SK-MEL-5 (cell line): ENCODE results near the gene SEMA5A. TPM values are rescaled to one million over a fixed set of nuclear protein-coding genes. Genes with fewer than 3 reads are reported as not detected.

Source experiments
- DNase-seq: peaks from one replicate; pipeline ENCODE4 v3.0.0-alpha.2; 2016; ENCODE audit warnings: low read depth, low spot score
- in situ Hi-C: cut with HindIII; loops from 2 replicates; pipeline ENCODE4 v1.10.0; 2016; ENCODE audit warnings: low sequenced_read_pairs, high pct_unique_total_duplicates, low pct_unique_long_range_greater_than_20kb
- total RNA-seq: library from RNA; depleted of rRNA; stranded (reverse); fragments of >200 nt; shearing (Covaris generic); gene quantifications from 2 replicates; pipeline ENCODE4 v1.2.3, GENCODE V29; 2014

The SEMA5A gene
- total RNA-seq, 1 experiment from 2014 or later = 38.1 TPM

DNA sequence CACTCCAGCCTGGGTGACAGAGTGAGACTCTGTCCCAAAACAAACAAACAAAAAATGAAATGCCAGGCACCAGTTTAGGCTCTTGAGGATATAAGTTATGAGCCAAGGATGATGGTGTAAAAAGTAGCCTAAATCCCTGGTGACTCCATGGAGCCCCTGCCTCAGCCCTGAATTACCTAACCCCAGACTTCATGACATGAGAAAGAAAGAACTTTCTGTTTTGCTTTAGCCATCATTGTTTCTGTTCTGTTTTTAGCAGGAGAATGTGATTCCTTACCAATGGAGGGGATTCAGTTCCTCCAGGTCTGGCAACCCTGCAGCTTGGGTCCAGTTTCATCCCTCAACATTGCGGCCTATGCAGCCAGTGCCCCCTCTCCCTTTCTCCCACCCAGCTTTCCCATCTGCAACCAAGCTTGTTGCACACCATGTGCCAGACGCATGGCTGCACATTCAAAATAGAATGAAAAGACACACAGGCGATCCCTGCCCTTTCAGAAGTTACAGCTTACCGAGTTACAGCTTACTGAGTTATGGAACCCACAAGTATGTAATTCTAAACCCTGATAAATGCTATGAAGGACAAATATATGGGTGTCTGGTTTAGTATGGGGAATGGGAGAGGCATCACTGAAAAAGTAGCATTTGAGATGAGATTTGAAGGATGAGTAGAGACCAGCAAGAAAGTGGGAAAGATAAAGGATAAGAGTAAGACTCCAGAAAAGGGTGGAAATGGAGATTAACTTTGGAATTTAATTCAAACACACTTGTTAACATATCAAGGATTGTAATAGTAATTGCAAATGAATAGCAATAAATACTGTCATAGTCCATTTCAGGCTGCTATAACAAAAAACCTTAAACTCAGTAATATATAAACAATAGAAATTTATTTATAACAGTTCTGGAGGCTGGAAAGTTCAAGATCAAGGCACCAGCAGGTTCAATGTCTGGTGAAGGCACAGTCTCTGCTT, 6.0 kb upstream of the SEMA5A start:
- in situ Hi-C loops = no loop called here

DNA sequence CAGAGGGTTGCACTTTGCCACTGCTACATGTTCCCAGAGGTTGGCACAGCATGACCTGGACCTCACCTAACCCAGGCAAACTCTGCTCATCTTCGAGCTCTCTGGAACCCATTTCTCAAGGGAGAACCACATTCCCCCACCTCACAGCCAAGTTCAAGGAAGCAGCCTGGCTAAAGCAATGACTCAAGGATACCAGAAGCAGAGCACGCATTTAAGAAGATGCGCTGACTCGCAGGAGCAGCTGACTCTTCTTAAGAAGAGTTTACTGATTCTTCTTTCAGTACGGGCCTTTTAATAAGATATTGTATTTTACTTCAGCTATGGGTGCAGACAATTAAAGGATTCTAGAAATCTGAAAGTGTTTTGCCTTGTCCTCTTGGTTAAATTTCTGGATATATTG, 4.1 kb upstream of the SEMA5A start:
- no peak for DNase-seq
- in situ Hi-C loops = no loop called here

More for the DNA sequence above, 6.0 kb upstream of the SEMA5A start:
- DNase-seq = no peak

DNA sequence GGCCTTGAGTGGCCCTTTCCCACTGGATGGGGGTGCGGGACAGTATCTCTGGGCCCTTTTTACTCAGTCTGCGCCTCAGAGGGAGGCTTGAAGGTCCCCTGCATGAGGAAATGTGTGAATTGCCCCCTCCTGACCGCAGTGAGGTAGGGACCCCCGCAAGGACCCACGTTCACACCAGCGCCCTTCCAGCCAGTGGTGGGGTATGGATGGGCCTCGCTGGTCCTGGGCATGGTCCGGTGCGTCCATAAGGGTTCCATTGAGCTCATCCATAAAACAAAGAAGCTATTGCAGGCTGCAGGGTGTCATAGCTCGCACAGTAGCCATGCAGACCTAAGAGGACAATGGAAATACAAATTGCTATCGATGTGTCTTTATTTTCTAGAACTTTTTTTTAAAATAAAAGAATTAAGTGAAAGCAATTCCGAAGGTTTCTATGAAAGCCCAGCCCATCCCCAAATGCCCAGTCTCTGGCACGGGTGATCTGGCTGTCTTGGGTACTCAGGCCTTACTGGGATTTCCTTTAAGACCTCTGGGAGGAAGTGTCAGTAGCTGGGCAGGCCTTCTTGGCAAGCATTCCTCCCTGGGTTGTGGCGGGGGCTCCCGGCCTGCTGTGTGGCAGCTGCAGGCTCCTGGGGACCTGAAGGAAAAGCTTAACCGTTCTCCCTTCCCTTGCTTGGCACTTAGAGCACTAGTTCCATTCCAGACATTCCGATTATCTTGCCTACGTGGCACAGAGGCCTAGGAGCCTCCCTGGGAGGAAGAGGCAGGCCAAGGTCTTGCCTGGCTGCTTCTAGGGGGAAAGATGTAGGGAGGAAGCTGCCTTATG, 1.5 kb upstream of the SEMA5A start:
- peak; percentile 54 for DNase-seq
- in situ Hi-C loops = no loop called here

DNA sequence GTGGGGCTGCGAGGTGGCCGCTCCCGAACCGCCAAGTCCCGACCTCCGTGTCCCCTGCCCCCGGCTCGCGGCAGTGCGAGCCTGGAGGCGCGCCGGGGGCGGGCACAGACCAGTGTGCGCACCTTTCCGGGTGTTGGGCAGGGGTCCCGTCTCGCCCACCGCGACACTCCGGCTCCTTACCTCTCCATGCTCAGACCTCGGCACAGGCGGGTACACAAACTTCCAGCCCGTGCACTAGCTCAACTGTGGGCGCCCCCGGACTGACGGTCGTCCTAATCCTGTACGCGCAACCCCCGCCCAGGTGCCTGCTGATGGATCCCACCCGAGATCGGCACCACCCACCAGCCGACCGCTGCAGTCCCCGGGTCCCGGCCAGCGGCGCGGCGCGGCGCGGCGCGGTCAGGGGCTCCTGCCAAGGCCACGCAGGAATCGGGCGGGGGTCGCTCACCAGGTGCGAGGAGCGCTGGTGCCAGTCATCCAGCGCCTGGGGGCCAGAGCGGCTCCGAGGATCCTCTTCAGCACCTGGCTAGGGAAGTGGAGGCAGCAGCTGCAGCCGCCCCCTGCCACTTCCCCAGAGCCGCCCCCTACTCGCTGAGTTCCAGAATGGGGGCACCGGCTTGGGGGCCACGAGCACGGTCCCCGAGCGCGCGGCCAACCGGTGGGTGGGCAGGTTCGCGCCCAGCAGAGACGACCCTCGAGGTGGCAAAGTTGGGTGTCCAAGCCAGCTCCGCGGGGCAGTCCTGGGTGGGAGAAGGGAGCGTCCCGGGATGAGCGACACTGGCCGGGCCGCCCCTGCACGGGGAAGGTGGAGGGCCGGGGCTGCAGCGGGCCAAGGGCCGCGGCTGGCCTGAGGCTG, 511 bp downstream of the SEMA5A start:
- in situ Hi-C loops = no loop called here
- DNase-seq = no peak

DNA sequence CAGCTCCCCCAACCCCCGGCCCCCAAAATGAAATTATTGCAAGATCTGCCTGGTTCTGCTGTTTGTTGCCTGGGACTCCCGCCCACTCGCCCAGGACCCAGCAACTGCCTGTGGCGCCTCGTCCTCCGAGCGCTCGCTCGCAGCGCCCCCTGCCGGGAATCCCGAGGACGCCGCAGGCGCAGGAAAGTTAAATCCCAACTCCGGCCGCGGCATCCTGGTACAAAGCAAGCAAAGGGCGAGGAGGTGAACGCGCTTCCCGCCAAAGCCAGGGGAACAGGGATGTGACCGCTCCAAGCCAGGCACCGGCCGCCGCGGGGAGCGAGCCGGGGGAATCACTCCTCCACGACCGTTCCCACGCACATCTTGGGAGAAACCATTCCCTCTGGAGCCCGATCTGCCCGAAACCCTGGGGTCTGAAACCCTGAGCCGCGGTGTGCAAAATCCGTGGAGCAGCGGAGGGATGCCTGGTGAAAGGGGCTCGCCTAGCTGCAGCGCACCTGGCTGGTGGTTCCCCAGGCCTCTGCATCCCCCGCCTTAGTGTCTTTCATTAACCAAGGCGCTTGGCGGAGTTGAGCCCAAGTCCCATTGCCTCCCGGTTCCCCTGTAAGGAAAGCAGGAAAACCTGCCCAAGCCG, 1.3 kb downstream of the SEMA5A start:
- in situ Hi-C loops = no loop called here
- peak; percentile 87 for DNase-seq

DNA sequence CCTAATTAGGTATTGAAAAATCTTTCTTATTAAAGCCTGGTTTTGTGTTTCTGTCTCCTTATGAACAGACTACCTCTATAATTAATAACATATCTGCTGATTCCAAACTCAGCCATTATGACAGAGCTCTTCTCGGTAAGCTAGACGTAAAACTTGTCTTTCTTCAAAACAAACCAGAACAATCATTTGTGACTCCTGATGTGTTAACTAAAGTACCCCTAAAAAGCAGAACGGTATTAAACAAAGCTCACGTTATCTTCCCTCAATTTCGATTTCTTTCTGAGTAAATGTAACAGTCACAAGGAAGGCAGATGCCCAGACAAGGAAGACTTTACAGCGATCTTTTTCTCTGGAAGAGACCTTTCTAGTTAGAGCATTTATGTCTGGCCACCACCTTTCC, 1.8 kb downstream of the SEMA5A start:
- in situ Hi-C loops = no loop called here

DNA sequence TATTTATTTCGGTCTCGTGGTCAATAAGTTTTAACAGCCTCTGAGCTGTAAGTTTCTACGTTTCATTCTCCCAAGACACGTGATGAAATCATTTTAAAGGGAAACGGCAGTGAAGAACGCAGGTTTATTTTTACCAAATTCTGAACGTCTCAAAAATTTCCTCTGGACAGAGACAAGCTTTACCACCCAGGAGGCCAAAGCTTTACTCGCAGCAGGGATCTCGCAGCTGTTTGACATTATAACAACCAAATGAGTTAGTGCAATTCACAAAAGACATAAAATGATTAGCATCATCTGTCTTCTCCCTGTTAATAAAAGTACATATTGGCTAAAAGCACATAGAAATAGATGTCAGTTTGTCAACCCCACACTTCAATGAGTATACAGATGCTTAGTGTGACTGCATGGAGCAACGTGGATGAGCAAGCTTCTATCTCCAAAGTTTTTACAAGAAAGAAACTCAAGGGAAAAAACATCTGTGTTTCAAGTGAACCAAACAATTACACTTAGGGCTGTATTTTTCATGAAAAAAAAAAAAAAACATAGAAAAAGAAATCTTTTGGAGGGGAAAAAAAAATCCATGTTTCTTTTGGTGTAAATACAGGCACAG, 2.5 kb downstream of the SEMA5A start:
- DNase-seq = no peak
- in situ Hi-C loops = no loop called here

More for the DNA sequence above, 1.8 kb downstream of the SEMA5A start:
- DNase-seq = peak; percentile 62

DNA sequence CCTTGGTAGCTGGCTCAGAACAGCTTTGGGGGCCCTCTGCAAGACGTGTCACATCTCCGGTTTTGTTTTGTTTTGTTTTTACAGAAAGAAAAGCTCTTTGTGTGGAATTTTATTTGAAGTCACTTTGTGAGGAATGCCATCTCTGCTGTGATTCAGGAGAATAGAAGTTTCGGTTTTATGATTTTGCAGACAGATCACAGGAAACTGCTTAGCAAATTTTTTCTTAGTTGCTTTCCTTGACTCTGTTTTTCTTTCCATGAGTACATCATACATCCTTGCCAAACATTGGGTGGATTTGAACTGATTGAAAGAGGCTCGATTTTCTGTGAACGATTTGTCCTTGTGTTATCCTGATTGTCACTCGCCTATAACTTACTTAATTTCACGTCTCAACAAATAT, 5.1 kb downstream of the SEMA5A start:
- no peak for DNase-seq
- in situ Hi-C loops = no loop called here

DNA sequence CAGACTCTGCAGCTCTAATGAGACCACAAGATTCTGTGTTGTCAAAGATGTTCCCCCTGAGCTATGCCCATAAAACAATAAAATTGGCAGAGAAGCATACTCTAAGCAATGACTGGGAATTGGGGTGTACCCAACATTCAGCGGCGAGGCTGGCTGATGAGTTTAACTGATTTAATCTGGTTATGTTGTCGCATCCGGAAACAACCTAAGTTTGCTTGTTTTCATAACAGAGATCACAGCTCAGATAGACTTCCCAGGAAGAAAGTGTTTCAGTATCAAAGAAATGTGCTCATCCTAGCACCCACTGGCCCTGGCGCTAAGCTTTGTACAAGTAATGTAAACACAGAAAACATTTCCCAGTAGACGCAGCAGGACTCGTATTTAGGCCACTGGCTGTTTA, 7.4 kb downstream of the SEMA5A start:
- in situ Hi-C loops = no loop called here
- no peak for DNase-seq

DNA sequence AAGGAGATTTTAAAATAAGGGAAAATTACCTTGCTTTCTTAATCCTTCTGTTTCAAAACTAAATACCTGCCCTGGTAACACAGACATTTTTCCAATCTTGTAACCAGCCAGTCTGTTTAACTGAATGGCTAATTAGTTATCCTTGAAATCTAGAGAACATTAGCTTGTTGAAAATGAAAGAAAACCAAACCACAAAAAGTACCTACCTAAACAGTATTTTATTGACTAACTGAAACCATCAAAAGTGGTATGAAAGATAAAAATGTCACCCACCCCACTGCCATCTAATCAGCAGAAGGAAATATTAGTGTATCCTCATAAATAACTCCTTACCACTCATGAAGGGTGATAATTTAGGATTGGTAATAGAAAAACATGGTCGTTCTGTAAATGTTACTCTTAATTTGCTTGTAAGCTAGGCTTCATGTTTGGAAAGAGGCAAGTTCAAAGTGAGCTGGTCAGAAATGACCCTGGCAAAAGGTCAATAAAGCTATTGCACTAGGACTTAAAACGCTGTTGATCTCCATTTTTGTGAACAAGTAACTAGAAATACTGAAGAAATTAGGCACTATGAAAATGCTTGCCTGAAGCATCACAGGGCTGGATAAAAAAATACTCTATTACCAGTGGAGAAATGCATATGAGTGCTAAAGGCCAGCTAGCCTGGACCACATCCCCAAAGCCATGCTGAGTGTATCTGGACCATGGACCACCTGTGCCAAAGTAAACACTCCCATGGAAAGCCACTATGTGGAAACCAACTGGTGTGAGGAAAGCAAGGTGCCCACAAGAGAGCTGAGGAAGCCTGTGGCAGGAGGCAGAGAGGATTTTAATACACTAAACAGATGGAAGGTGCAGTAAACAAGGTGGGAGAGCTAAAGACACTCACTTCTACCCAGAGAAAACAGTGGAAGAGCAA, 8.4 kb downstream of the SEMA5A start:
- in situ Hi-C loops = no loop called here
- DNase-seq = no peak

DNA sequence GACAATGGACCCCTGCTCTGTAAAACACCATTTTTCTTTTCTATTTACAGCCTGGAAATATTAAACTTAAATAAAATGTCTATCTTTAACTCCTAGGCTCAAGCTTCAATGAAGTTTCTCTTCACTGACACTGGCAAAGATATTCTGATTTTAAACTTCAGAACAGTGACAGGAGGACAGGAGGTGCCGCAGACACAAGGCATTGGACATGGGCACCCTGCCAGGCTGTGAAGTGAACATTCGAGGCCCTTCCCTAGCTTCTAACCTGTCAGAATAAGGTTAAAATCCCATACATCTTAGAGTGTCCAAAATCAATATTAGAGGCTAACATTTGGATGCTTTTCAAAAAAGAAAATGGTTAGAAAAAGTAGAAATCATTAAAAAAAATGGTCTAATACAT, 9.2 kb downstream of the SEMA5A start:
- DNase-seq = no peak
- in situ Hi-C loops = no loop called here

DNA sequence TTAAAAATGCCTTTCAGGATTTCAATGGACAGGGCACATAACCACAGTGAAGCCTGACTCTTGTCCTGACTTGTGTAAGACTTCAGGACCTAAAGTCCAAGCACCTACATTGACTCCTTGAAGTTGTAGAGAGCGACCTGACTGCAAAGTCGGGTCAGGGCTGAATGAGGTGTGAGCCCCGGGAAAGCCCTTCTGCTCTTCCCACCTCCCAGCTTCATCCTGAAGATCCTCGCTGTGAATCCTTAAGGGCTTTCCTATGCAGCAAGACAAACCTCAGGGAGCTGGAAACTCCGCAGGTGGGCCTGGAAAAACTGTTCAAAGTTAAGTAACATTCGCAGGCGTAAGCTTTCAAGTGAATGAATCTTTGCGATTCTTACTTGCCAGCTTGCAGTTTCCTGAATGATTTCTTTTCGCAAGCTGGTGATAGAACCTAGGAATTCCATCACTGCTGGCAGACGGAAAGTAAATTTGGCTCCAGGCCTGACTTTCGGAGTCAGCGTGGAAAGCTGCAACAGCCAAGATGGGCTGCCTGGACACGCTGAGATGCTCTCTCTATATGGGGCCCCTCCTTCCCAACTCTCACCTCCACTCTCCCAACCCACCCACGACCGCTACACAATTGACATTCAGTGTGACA, 10.9 kb downstream of the SEMA5A start:
- no peak for DNase-seq
- in situ Hi-C loops = no loop called here

DNA sequence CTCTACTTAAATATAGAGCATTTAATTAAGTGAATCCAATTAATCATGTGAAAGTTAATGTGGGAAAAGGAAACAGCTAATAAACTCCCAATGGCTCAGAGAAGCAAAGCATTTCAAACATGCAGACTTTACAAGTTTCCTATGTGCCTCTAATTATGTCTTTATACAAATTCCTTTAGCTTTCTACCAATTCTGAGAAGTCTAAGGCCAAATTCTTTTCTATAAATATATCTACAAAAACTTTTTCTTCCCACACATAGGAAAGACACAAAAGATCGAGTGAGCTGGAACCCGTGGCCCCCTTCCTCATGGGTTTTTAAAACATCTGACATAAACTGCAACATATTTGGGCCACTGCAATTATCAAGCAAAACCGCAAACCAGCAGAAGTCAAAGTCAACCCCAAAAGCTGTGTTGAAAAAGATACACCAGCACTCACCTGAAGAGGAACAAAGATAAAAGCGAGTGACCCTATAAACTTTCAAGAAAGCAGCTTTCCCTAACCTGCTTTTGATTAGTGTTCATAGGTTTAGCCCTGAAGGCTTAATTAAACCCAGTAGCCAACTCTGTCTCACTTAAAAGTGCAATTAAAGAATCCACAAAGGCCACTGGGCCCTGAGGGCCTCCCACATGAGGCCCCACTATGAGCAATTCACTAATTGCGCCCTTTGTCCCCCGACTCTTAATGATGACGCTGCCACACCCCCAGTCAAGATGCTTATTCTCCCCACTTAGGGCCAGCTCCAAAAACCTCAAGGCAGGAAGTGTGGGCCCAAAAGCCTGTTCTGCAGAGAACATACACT, 12.1 kb downstream of the SEMA5A start:
- in situ Hi-C loops = no loop called here
- no peak for DNase-seq

DNA sequence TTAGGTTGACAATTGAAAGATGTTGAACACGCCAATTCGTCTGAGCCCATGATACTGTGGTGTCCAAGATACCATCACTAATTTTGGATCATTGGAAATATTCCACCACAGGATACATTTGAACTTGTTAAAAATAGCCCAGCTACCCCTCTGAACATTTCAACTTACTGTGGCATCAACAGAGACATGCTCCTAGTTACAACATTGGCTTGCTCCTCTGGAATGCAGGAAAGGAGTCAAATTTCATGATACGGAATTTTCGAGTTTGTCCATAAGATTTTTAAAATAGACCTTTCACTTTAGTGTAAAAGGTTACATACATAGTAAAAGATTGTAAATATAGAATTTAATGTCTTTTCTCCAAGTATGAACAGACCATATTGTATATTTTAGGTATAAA, 12.8 kb downstream of the SEMA5A start:
- in situ Hi-C loops = no loop called here
- no peak for DNase-seq

DNA sequence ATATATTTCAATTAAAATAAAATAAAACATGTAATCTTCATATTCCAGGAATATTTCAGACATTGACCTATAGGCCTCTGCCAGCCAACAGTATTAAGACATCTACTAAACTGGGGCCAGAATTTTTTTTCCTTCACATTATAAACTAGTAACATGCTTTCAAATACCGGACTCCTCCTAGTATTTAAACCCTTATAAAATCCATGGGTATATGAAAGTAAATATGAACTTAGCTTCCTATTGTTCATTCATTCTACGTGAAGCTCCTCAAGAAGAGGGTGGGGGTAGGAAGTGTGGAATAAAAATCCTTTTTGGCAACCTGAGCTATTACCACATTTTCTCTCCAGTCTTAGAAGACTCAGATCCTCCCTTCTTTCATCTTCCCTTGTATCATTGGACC, 16.4 kb downstream of the SEMA5A start:
- in situ Hi-C loops = no loop called here
- no peak for DNase-seq
